Measurements from ENCODE around the gene GDF10.

DNA sequence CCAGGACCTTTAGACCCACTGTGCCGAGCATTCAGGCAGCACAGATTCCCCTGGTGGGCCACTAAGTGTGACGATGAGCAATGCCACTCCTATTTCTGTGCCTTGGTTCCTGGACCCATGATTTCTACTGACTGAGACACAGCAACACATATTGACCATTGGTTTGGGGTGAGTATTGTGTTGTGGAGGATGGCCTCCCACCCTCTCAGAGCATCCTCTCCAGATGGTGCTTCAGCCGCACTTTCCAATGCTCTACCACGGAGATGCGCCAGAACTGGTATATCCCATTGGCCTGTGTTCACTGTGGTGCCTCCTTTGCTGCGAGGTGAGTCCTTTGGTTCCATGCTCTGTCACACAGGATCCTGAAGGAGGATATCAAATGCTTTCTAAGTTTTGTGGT, 10.1 kb upstream of the GDF10 start:
- TF ChIP-seq ERF (CRISPR knock-in tag; IDR thresholded peaks at IDR 0.05) = no peak
- no peak for TF ChIP-seq FOXA1 (IDR thresholded peaks at IDR 0.05; ENCODE audit: borderline replicate concordance)
- TF ChIP-seq, protein P1, sequence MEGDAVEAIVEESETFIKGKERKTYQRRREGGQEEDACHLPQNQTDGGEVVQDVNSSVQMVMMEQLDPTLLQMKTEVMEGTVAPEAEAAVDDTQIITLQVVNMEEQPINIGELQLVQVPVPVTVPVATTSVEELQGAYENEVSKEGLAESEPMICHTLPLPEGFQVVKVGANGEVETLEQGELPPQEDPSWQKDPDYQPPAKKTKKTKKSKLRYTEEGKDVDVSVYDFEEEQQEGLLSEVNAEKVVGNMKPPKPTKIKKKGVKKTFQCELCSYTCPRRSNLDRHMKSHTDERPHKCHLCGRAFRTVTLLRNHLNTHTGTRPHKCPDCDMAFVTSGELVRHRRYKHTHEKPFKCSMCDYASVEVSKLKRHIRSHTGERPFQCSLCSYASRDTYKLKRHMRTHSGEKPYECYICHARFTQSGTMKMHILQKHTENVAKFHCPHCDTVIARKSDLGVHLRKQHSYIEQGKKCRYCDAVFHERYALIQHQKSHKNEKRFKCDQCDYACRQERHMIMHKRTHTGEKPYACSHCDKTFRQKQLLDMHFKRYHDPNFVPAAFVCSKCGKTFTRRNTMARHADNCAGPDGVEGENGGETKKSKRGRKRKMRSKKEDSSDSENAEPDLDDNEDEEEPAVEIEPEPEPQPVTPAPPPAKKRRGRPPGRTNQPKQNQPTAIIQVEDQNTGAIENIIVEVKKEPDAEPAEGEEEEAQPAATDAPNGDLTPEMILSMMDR (IDR thresholded peaks at IDR 0.05 in 2 of 3, conservative IDR thresholded peaks at IDR 0.05 in 1 of 3; ENCODE audit: insufficient read depth in 2 of 3, low read depth in 1 of 3, low read length in 3 of 3) = no peak
- TF ChIP-seq, protein P2, sequence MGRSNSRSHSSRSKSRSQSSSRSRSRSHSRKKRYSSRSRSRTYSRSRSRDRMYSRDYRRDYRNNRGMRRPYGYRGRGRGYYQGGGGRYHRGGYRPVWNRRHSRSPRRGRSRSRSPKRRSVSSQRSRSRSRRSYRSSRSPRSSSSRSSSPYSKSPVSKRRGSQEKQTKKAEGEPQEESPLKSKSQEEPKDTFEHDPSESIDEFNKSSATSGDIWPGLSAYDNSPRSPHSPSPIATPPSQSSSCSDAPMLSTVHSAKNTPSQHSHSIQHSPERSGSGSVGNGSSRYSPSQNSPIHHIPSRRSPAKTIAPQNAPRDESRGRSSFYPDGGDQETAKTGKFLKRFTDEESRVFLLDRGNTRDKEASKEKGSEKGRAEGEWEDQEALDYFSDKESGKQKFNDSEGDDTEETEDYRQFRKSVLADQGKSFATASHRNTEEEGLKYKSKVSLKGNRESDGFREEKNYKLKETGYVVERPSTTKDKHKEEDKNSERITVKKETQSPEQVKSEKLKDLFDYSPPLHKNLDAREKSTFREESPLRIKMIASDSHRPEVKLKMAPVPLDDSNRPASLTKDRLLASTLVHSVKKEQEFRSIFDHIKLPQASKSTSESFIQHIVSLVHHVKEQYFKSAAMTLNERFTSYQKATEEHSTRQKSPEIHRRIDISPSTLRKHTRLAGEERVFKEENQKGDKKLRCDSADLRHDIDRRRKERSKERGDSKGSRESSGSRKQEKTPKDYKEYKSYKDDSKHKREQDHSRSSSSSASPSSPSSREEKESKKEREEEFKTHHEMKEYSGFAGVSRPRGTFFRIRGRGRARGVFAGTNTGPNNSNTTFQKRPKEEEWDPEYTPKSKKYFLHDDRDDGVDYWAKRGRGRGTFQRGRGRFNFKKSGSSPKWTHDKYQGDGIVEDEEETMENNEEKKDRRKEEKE (IDR thresholded peaks at IDR 0.05; ENCODE audit: borderline replicate concordance in 1 of 2, control insufficient read depth in 1 of 2, low read depth in 2 of 2, low read length in 1 of 2) = no peak
- TF ChIP-seq LARP7 (IDR thresholded peaks at IDR 0.05) = no peak
- TF ChIP-seq, protein P3, sequence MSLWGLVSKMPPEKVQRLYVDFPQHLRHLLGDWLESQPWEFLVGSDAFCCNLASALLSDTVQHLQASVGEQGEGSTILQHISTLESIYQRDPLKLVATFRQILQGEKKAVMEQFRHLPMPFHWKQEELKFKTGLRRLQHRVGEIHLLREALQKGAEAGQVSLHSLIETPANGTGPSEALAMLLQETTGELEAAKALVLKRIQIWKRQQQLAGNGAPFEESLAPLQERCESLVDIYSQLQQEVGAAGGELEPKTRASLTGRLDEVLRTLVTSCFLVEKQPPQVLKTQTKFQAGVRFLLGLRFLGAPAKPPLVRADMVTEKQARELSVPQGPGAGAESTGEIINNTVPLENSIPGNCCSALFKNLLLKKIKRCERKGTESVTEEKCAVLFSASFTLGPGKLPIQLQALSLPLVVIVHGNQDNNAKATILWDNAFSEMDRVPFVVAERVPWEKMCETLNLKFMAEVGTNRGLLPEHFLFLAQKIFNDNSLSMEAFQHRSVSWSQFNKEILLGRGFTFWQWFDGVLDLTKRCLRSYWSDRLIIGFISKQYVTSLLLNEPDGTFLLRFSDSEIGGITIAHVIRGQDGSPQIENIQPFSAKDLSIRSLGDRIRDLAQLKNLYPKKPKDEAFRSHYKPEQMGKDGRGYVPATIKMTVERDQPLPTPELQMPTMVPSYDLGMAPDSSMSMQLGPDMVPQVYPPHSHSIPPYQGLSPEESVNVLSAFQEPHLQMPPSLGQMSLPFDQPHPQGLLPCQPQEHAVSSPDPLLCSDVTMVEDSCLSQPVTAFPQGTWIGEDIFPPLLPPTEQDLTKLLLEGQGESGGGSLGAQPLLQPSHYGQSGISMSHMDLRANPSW (CRISPR knock-in tag; IDR thresholded peaks at IDR 0.05) = no peak
- no peak for TF ChIP-seq NONO (IDR thresholded peaks at IDR 0.05; ENCODE audit: low read depth in 2 of 2, low read length in 1 of 2)
- no peak for TF ChIP-seq ZNF589 (CRISPR knock-in tag; IDR thresholded peaks at IDR 0.05; ENCODE audit: low read depth)
- TF ChIP-seq RNF2 (IDR thresholded peaks at IDR 0.05) = no peak

Data from K562 (cell line).